Naive thymus-derived CD4-positive, alpha-beta T cell (primary cell): ENCODE results near the gene SRSF5. TPM values are rescaled to one million over a fixed set of nuclear protein-coding genes. Genes with fewer than 3 reads are reported as not detected.

Experiments used
- ATAC-seq: fragments of 150-1000 bp; cut with Tn5 transposase; 2 replicates; pipeline ENCODE4 v1.10.0; 2021; ENCODE audit warnings: mild to moderate bottlenecking, moderate library complexity
- CTCF ChIA-PET: fragments of 350-600 bp; sonication (Branson Sonifier 250); formaldehyde crosslinking; loops from one replicate; lab custom pipeline; 2021; ENCODE audit warnings: antibody characterized with exemption; lab: Charles Lee
- POLR2A ChIA-PET: fragments of 350-600 bp; sonication (Branson Sonifier 250); formaldehyde crosslinking; loops from one replicate; lab custom pipeline; 2021; ENCODE audit warnings: antibody characterized with exemption, inconsistent platforms; lab: Charles Lee
- DNase-seq, 9 donors: peaks; one replicate each; pipeline versions ENCODE4 v3.0.0 to v3.0.0-alpha.2; 2020 to 2022; ENCODE audit warnings: mixed read lengths in 1 of 9
- H3K27ac ChIP-seq: one replicate; pipeline ENCODE4 v1.7.0; 2013; ENCODE audit warnings: mild to moderate bottlenecking, low read depth, low read length, moderate library complexity
- H3K27me3 ChIP-seq, 2 donors: one replicate each; pipeline ENCODE4 v1.7.0; 2013; ENCODE audit warnings: low read length in 2 of 2, mild to moderate bottlenecking in 2 of 2, moderate library complexity in 2 of 2; ENCODE audit not compliant: control insufficient read depth in 2 of 2, insufficient read depth in 2 of 2
- H3K36me3 ChIP-seq, 3 experiments: 1 replicate in 2 of 3; 2 replicates in 1 of 3; pipeline ENCODE4 v1.7.0; 2013; ENCODE audit warnings: low read length in 3 of 3, mild to moderate bottlenecking in 3 of 3, moderate library complexity in 1 of 3; ENCODE audit not compliant: insufficient read depth in 3 of 3, control insufficient read depth in 2 of 3
- H3K4me1 ChIP-seq, 2 donors: one replicate each; pipeline ENCODE4 v1.7.0; 2013; ENCODE audit warnings: low read length in 2 of 2, mild to moderate bottlenecking in 2 of 2, moderate library complexity in 1 of 2; ENCODE audit not compliant: control insufficient read depth in 2 of 2, insufficient read depth in 2 of 2
- H3K4me3 ChIP-seq: 2 replicates; pipeline ENCODE4 v1.7.0; 2013; ENCODE audit warnings: mild to moderate bottlenecking, low read length
- H3K9me3 ChIP-seq, 3 experiments: 1 replicate in 2 of 3; 2 replicates in 1 of 3; pipeline ENCODE4 v1.7.0; 2013; ENCODE audit warnings: low read length in 3 of 3; ENCODE audit not compliant: control insufficient read depth in 2 of 3
- H3K27ac Mint-ChIP-seq, 9 donors: one replicate each; pipeline ENCODE4 v1.8.0; 2020 to 2022; ENCODE audit warnings: mixed read lengths in 9 of 9, mild to moderate bottlenecking in 8 of 9, moderate library complexity in 5 of 9, inconsistent platforms in 2 of 9
- H3K27me3 Mint-ChIP-seq, 5 donors: one replicate each; pipeline ENCODE4 v1.8.0; 2021 to 2022; ENCODE audit warnings: mixed read lengths in 5 of 5, mild to moderate bottlenecking in 1 of 5
- H3K36me3 Mint-ChIP-seq, 5 donors: one replicate each; pipeline ENCODE4 v1.8.0; 2020 to 2022; ENCODE audit warnings: mixed read lengths in 5 of 5, mild to moderate bottlenecking in 3 of 5, inconsistent platforms in 1 of 5
- H3K4me1 Mint-ChIP-seq, 7 donors: one replicate each; pipeline ENCODE4 v1.8.0; 2020 to 2022; ENCODE audit warnings: mixed read lengths in 7 of 7, mild to moderate bottlenecking in 3 of 7, inconsistent platforms in 1 of 7
- H3K4me3 Mint-ChIP-seq, 10 donors: one replicate each; pipeline ENCODE4 v1.8.0; 2020 to 2022; ENCODE audit warnings: mild to moderate bottlenecking in 10 of 10, mixed read lengths in 10 of 10, moderate library complexity in 6 of 10, inconsistent platforms in 2 of 10
- H3K9me3 Mint-ChIP-seq, 11 donors: one replicate each; pipeline ENCODE4 v1.8.0; 2020 to 2022; ENCODE audit warnings: mixed read lengths in 11 of 11, mild to moderate bottlenecking in 4 of 11, inconsistent platforms in 1 of 11, moderate library complexity in 1 of 11
- intact Hi-C, 2 donors: fragments of 100-400 bp; cut with micrococcal nuclease; formaldehyde crosslinking; loops; one replicate each; pipeline ENCODE4 v1.15.1; 2023
- polyA plus RNA-seq, 2 donors: library from polyadenylated mRNA; unstranded; fragments of 300-500 nt; fragmentation: Illumina TruSeq; gene quantifications; one replicate each; pipeline ENCODE4 v1.2.3, GENCODE V29; 2021
- total RNA-seq, 6 experiments: library from RNA in 5 of 6; stranded (reverse) in 5 of 6; gene quantifications; 1 replicate in 5 of 6; 2 replicates in 1 of 6; pipeline ENCODE4 v1.2.3 and lab custom pipeline; 2021 to 2026

SRSF5 gene
- total and polyA plus RNA-seq, 7 experiments from 2014 or later: 355 to 1,617 (median 1,280) TPM

DNA sequence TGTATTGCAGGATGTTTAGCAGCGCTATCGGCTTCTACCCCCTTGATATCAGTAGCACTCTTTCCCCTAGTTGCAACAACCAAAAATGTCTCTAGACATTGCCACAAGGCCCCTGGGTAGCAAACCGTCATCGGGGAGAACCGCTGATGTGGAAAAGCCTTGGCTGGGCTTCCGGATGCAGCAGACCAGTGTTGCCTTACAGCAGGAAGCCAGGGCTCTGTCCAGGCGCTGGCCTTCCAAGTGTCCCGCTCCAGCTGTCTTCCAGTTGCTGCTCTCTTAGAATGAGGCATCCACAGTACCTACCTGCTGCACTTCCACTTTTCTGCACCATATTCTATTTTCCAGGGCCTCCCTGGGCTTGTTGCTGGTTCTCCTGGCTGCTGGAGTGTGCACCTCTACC is 52.7 kb downstream of the SRSF5 start:
- ChIA-PET POLR2A (no interaction called here), CTCF (no interaction called here)
- H3K9me3 Mint-ChIP-seq: no peaks in the 10 kb centered on the region
- H3K27ac ChIP-seq: no peak overlapping the region
- no peak for DNase-seq
- intact Hi-C loops: loop anchor here (2.0 to 10.0 kb wide), 6 partner anchors 85 to 989 kb away; partner anchors contain the start of gene MAP3K9 (in 1 of the 2)
- ATAC-seq: no peak
- H3K4me3 ChIP-seq: no peak overlapping the region
- no peaks in the 10 kb centered on the region for H3K27me3 ChIP-seq
- H3K9me3 ChIP-seq: no peaks in the 10 kb centered on the region
- no peaks in the 10 kb centered on the region for H3K36me3 ChIP-seq
- no peaks in the 10 kb centered on the region for H3K4me1 ChIP-seq
- no peak overlapping the region for H3K27ac Mint-ChIP-seq
- no peak overlapping the region for H3K4me3 Mint-ChIP-seq
- peaks cover 0 to 4% (median 3%) of the 10 kb centered on the region in 7 donors for H3K4me1 Mint-ChIP-seq
- H3K27me3 Mint-ChIP-seq: peaks cover 0 to 7% (median 4%) of the 10 kb centered on the region in 5 donors
- no peaks in the 10 kb centered on the region for H3K36me3 Mint-ChIP-seq

GRCh38 chr14:69820991-69821390 is 54.0 kb downstream of the SRSF5 start:
- Mint-ChIP-seq H3K36me3 (no peaks in the 10 kb centered on the region), H3K27me3 (peaks cover 0 to 7% (median 4%) of the 10 kb centered on the region in 5 donors), H3K4me1 (peaks cover 0 to 4% (median 3%) of the 10 kb centered on the region in 7 donors), H3K9me3 (peaks cover 0 to under 1% (median 0%) of the 10 kb centered on the region in 11 donors), H3K27ac (no peak overlapping the region), H3K4me3 (no peak overlapping the region)
- CTCF ChIA-PET: no interaction called here
- Histone ChIP-seq H3K4me3 (no peak overlapping the region), H3K4me1 (no peaks in the 10 kb centered on the region), H3K36me3 (no peaks in the 10 kb centered on the region), H3K27ac (no peak overlapping the region), H3K9me3 (no peaks in the 10 kb centered on the region), H3K27me3 (no peaks in the 10 kb centered on the region)
- ATAC-seq: no peak
- DNase-seq: no peak
- POLR2A ChIA-PET: no interaction called here
- intact Hi-C loops: no loop called here

Other genes starting within 250 kb of the SRSF5 start
- not detected for gene CCDC177, start 192.3 kb upstream of the SRSF5 start, total RNA-seq
- not detected for gene CCDC177, start 192.3 kb upstream of the SRSF5 start, polyA plus RNA-seq
- gene SUSD6, start 155.5 kb upstream of the SRSF5 start, total RNA-seq: 10 to 100 TPM; 42.9 to 90.8 (median 65.0) TPM
- gene SUSD6, start 155.5 kb upstream of the SRSF5 start, polyA plus RNA-seq: 1 to 10 TPM; 4.3 to 6.3 TPM
- gene SLC10A1, start 30.1 kb downstream of the SRSF5 start, total RNA-seq: not detected
- under 1 TPM in 1 of 2 donors, not detected in 1; 0.14 TPM for gene SLC10A1, start 30.1 kb downstream of the SRSF5 start, polyA plus RNA-seq
- under 1 TPM in 1 of 5 experiments, not detected in 4; 0.71 TPM for gene SMOC1, start 112.3 kb downstream of the SRSF5 start, total RNA-seq
- gene SMOC1, start 112.3 kb downstream of the SRSF5 start, polyA plus RNA-seq: not detected